ENCODE data around the gene CNTNAP2. TPM values are rescaled to one million over a fixed set of nuclear protein-coding genes. Genes with fewer than 3 reads are reported as not detected.

The CNTNAP2 gene
- total and polyA plus RNA-seq, 2 of the 4 experiments (the other 2 are of a cell fraction) = not detected

DNA sequence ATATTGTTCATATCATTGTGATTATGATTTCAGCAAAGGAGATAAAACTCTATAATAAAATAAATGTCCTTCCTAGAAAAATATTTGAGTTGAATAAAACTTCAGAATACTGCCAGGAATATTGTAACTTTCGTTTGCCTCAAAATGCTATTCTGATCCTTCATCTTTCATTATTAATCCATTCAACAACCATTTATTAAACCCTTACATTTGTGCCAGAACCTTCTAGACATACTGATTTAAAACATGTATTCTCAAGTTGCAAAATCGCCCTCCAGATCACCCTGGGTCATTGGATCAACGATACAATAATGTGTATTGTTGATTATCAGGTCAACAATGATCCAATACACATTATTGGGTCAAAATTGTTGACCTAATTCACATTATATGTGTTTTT lies 759.8 kb downstream of the CNTNAP2 start:
- ATAC-seq (ENCODE audit: low read depth) (no peak), DNase-seq (no peak)
- H3K27ac ChIP-seq (ENCODE audit: insufficient read depth, low read length) = no peak overlapping the region
- in situ Hi-C loops (cut with MboI; ENCODE audit: low sequenced_read_pairs) = no loop called here
- no peak overlapping the region for H2BK20ac ChIP-seq (ENCODE audit: low read depth, low read length)
- no peak for TF ChIP-seq MAFK (IDR thresholded peaks at IDR 0.05; ENCODE audit: low read depth, low read length)
- TF ChIP-seq MXI1 (IDR thresholded peaks at IDR 0.05; ENCODE audit: borderline replicate concordance, low read depth, low read length) = no peak
- TF ChIP-seq RCOR1 (IDR thresholded peaks at IDR 0.05; ENCODE audit: insufficient replicate concordance, low read length) = no peak
- TF ChIP-seq, protein P1, sequence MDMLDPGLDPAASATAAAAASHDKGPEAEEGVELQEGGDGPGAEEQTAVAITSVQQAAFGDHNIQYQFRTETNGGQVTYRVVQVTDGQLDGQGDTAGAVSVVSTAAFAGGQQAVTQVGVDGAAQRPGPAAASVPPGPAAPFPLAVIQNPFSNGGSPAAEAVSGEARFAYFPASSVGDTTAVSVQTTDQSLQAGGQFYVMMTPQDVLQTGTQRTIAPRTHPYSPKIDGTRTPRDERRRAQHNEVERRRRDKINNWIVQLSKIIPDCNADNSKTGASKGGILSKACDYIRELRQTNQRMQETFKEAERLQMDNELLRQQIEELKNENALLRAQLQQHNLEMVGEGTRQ (IDR thresholded peaks at IDR 0.05; ENCODE audit: low read depth, low read length) = no peak
- TF ChIP-seq ELK1 (IDR thresholded peaks at IDR 0.05; ENCODE audit: borderline replicate concordance, low read depth, low read length) = no peak
- no peak for TF ChIP-seq CEBPB (IDR thresholded peaks at IDR 0.05; ENCODE audit: low read depth, low read length)
- TF ChIP-seq, protein P2, sequence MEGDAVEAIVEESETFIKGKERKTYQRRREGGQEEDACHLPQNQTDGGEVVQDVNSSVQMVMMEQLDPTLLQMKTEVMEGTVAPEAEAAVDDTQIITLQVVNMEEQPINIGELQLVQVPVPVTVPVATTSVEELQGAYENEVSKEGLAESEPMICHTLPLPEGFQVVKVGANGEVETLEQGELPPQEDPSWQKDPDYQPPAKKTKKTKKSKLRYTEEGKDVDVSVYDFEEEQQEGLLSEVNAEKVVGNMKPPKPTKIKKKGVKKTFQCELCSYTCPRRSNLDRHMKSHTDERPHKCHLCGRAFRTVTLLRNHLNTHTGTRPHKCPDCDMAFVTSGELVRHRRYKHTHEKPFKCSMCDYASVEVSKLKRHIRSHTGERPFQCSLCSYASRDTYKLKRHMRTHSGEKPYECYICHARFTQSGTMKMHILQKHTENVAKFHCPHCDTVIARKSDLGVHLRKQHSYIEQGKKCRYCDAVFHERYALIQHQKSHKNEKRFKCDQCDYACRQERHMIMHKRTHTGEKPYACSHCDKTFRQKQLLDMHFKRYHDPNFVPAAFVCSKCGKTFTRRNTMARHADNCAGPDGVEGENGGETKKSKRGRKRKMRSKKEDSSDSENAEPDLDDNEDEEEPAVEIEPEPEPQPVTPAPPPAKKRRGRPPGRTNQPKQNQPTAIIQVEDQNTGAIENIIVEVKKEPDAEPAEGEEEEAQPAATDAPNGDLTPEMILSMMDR (conservative IDR thresholded peaks at IDR 0.05; ENCODE audit: low read depth, low read length) = no peak
- no peak for TF ChIP-seq POLR2A (IDR thresholded peaks at IDR 0.05; ENCODE audit: low read depth, low read length)
- TF ChIP-seq RAD21 (IDR thresholded peaks at IDR 0.05; ENCODE audit: low read length) = no peak
- no peak for TF ChIP-seq SMC3 (IDR thresholded peaks at IDR 0.05; ENCODE audit: low read depth, low read length)
- H3K27me3 ChIP-seq (ENCODE audit: control insufficient read depth, insufficient read depth, low read length) = no peaks in the 10 kb centered on the region
- no peaks in the 10 kb centered on the region for H4K20me1 ChIP-seq (ENCODE audit: insufficient read depth, low read length)
- H3K4me1 ChIP-seq (ENCODE audit: control insufficient read depth, insufficient read depth, low read length) = no peaks in the 10 kb centered on the region
- no peak overlapping the region for H2BK5ac ChIP-seq (ENCODE audit: low read depth, low read length, poor library complexity, severe bottlenecking)
- no peak overlapping the region for H2AK5ac ChIP-seq (ENCODE audit: low read depth, low read length)
- H3K18ac ChIP-seq (ENCODE audit: low read depth, low read length) = no peak overlapping the region
- H4K8ac ChIP-seq (ENCODE audit: low read depth in 2 of 2, low read length in 2 of 2) = no peak overlapping the region
- no CpG with 5 or more reads among the region's 3 CpGs for WGBS, 2 experiments (ENCODE audit: extremely low coverage in 2 of 2, insufficient read length in 1 of 2)
- no peak overlapping the region for H3K23ac ChIP-seq (ENCODE audit: low read depth, low read length)
- no peak overlapping the region for H3K4me2 ChIP-seq (ENCODE audit: low read depth, low read length)
- H3K9me1 ChIP-seq (ENCODE audit: insufficient read depth, low read length) = no peaks in the 10 kb centered on the region
- H3K79me1 ChIP-seq (ENCODE audit: low read depth in 1 of 2, low read length in 2 of 2) = no peaks in the 10 kb centered on the region
- dilution Hi-C loops (cut with HindIII; ENCODE audit: low sequenced_read_pairs, unreplicated experiment) = no loop called here
- no peak overlapping the region for H3K56ac ChIP-seq (ENCODE audit: extremely low read depth, insufficient read depth, low read length)
- no peak overlapping the region for H2BK15ac ChIP-seq (ENCODE audit: low read depth, low read length)
- no peak overlapping the region for H2AK9ac ChIP-seq (replicated peaks; ENCODE audit: low read depth, low read length, poor library complexity)
- no peak overlapping the region for H2AFZ ChIP-seq (replicated peaks; ENCODE audit: low read length, poor library complexity)
- no TSS peak for BruUV-seq (replicated peaks)
- intact Hi-C loops (cut with micrococcal nuclease) = no loop called here
- H4K91ac ChIP-seq (ENCODE audit: insufficient read depth, low read depth, low read length) = no peak overlapping the region
- no peak overlapping the region for H3K9ac ChIP-seq (ENCODE audit: low read depth, low read length)
- H3K4ac ChIP-seq (ENCODE audit: low read depth, low read length) = no peak overlapping the region
- ChIA-PET CTCF (no interaction called here), POLR2A (ENCODE audit: unreplicated experiment) (no interaction called here)
- H3K36me3 ChIP-seq (ENCODE audit: control insufficient read depth, insufficient read depth, low read length) = no peaks in the 10 kb centered on the region
- H3K9me3 ChIP-seq (ENCODE audit: control insufficient read depth, insufficient read depth, low read length) = peaks cover 3% of the 10 kb centered on the region; the same call in 1 of the 2 replicates
- no peak overlapping the region for H4K5ac ChIP-seq (ENCODE audit: low read depth, low read length)
- no peak overlapping the region for H3K14ac ChIP-seq (replicated peaks; ENCODE audit: low read depth, low read length)
- no peak overlapping the region for H2BK120ac ChIP-seq (ENCODE audit: low read depth, low read length)
- no peak overlapping the region for H3K4me3 ChIP-seq (ENCODE audit: insufficient read depth, low read depth, low read length)
